Fibroblast of skin of right quadriceps (primary cell): ENCODE results near the gene RPS16.

ENCODE experiments used
- DNase-seq: peaks from one replicate; pipeline ENCODE4 v3.0.0-alpha.2; 2013

The RPS16 gene

GRCh38 chr19:39419003-39419402 is 16.7 kb downstream of the RPS16 start:
- no peak for DNase-seq

- DNase-seq = no peak
These were observed 18.1 kb downstream of the RPS16 start for GRCh38 chr19:39417463-39418181.

GRCh38 chr19:39416152-39417120 is 19.3 kb downstream of the RPS16 start:
- no peak for DNase-seq

- DNase-seq = no peak
These were observed 20.4 kb downstream of the RPS16 start for GRCh38 chr19:39415111-39416046.

DNA sequence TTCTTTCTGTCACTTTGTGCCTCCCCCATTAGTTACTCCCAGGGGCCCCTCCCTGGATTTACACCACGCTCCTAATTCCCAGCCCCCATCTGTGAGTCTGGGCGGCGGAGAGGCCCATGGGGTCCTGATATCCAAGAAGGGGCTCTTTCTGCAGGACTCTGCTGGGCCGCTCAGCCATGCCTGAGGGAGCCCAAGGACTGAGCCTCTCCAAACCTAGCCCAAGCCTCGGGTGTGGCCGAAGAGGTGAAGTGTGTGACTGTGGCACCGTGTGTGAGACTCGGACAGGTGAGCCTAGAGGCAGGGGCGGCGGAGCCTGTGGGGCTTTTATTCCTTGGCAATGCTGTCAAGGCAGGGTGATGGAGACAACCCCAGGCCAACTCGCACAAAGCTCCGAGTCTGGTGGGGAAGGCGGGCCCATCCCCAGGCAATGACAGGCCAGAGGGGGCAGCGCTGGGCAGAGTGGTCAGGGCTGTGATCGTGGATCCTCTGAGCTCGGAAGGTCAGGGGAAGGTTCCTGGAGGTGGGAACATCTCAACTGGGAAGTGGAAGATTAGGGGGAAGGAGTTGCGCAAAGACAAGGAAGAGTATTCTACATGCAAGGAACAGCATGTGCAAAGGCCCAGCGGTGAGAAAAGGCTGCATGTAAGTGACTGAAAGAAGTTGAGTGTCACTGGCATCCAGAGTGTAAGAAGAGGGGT is 21.7 kb downstream of the RPS16 start:
- no peak for DNase-seq

DNA sequence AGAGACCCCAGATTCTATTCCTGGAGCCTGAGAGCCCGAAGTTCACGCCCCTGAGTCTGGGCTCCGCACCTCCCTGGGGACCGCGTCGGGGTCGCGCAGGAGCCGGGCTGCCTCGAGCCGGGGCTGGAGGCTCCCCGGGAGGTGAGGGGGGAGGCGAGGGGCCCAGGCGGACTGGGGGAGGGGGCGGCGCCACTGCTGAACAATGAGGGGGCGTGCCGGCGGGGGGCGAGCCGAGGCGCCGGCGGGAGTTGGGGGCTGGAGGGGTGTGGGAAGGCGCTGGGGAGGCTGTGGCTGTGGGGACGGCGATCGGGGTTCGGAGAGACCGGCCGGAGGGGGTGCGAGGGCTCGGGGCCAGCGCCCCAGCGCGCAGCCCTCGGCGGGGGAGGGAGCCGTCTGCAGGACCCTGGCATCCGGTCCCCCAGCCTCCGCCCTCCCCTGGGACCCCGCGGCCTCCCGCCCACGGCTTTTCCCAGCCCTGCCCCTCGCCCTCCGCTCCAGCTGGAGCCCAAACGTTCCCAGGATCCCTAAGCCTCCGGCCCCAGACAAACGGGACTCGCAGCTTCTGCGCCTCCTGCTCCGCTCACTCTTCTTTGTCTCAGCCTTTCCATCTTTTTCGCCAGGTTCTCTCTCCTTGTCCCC is 22.4 kb downstream of the RPS16 start:
- peak; percentile 67 for DNase-seq

- peak; percentile 34 for DNase-seq
These were observed 22.9 kb downstream of the RPS16 start for GRCh38 chr19:39412867-39413271.

- peak; percentile 100 for DNase-seq
These were observed 23.5 kb downstream of the RPS16 start, which contains the start of gene PLEKHG2 for GRCh38 chr19:39412100-39412866. TSS of gene PLEKHG2 (plus strand) at chr19:39412669. CDS start at chr19:39414087, 1,418 bp downstream.

DNA sequence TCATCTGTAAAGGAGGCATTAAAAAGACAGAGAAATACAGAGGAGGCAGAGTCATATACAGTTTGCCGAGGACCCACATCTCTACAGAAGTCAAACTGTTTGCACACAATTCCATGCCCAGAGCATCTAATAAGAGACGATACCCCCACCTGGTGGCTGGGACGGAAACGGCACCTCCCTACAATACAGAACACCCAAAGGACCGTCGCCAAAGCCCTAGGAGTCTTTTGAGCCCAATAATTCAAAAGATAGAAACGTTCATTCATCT is 24.0 kb downstream of the RPS16 start:
- DNase-seq = peak; percentile 92

DNA sequence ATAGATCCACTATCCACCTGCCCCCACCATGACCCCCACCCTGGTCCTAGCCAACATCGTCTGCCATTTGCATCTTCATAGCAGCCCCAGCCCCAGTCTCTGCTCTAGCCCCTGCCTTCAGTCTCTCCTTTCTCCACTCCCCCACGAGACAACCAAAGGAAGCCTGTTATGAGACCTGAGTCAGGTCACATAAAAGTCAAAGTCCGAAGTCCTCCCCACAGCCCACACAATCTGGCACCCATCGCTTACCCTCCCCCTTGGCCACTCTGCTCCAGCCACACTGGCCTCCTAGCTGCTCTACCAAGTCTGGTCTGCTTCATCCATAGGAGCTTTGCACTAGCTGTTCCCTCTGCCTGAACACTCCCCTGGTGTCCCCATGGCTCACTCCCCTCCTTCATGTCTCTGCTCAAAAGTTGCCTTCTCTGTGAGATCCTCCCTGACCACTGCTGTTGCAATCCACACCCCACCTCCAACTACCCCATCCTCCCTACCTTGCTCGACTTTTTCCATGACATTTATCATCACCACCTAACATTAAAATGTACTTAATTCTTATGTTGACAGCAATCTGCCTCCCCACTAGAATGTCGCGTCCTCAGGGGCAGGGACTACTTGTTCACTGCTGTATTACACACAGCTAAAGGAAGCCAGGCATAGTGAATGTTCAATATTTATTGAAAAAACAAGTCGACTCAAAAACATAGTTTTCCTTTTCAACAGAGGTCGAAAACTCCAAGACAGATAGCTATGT is 24.5 kb downstream of the RPS16 start:
- DNase-seq = no peak

GRCh38 chr19:39410831-39411080 is 25.0 kb downstream of the RPS16 start:
- DNase-seq = no peak

DNA sequence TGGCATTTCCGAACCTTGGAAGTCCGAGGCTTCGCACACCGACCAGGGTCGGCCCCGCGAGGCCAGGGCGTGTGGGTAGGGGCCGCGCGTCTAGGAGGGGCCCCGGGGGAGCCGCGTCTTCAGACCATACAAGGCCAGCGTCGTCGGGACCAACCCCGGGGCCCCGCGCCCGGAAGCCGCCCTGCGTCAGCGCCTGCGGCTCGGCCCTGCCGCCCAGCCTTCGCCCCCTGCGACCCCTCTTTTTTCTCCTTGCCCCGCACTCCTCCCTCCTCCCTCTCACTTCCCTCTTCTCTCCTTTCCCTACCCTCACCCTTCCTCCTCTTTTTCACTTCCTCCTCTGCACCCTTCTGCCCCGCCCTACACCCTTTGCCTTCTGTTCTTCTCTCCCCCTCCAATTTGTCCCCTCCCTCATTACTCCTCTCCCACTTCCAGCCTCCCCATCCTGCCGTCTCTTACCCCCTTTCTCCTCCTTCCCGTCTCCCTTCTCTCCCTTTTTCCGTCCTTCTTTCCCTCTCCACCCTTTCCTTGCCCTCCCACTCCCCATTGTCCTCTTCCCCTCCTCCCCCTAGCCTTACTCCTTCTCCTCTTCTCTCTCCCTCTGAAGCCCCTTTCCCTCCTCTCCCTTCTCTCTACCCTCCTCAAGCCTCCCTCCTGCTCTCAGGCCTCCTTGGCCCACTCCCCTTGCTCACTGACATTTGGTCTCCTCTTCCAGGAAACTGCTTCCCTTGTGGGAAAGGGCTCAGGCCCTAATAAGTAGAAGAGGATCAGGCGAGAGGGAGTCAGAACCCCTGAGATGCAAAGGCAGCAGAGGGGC is 25.5 kb downstream of the RPS16 start:
- peak; percentile 62 for DNase-seq

GRCh38 chr19:39409208-39410016 is 26.3 kb downstream of the RPS16 start:
- peak; percentile 63 for DNase-seq

- DNase-seq = peak; percentile 49
These were observed 27.1 kb downstream of the RPS16 start for GRCh38 chr19:39408392-39409207.

DNA sequence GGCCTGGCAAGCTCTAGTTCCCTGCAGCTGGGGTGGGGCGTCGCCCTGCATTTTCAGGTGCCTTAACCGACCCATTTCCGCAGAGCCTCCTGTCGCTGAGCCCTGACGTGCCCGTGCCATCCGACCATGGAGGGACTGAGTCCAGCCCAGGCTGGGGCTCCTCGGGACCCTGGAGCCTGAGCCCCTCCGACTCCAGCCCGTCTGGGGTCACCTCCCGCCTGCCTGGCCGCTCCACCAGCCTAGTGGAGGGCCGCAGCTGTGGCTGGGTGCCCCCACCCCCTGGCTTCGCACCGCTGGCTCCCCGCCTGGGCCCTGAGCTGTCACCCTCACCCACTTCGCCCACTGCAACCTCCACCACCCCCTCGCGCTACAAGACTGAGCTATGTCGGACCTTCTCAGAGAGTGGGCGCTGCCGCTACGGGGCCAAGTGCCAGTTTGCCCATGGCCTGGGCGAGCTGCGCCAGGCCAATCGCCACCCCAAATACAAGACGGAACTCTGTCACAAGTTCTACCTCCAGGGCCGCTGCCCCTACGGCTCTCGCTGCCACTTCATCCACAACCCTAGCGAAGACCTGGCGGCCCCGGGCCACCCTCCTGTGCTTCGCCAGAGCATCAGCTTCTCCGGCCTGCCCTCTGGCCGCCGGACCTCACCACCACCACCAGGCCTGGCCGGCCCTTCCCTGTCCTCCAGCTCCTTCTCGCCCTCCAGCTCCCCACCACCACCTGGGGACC is 27.9 kb downstream of the RPS16 start:
- DNase-seq = no peak

DNA sequence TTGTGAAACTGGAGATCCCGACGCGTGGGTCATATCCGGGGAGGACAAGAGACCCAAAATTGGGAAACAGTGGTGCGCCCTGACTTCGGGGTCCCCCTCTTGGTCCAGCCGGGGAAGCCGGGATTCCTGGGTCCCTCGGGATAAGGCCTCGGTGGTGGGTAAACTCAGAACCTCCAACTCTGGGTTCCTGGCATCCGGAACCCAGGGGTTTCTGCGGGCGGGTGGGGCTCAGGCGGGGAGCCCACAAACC is 28.4 kb downstream of the RPS16 start:
- DNase-seq = no peak

- DNase-seq = peak; percentile 82
These were observed 28.9 kb downstream of the RPS16 start, which contains the start of gene ZFP36 for GRCh38 chr19:39406656-39407409. TSS of gene ZFP36 (plus strand) at chr19:39406847. CDS start at chr19:39406905, 58 bp downstream.
